Measurements from ENCODE around the gene SLC4A1AP. TPM values are rescaled to one million over a fixed set of nuclear protein-coding genes. Genes with fewer than 3 reads are reported as not detected.
A peak's percentile ranks its signal among the peaks of the same experiment; 100 is the strongest.

SLC4A1AP gene
- total and polyA plus RNA-seq, 2 of the 13 experiments (the other 11 are each of a cell fraction or from before 2014, with no cell fraction given), result 15.3 to 44.6 TPM

GRCh38 chr2:27738349-27739057 is 74.8 kb downstream of the SLC4A1AP start (continued):
- TF ChIP-seq ARHGAP35 (CRISPR knock-in tag; IDR thresholded peaks at IDR 0.05; ENCODE audit: borderline replicate concordance), result no peak; the same call in 1 of the 2 replicates
- peak; percentile 94 for TF ChIP-seq DRAP1 (CRISPR knock-in tag; IDR thresholded peaks at IDR 0.05)
- TF ChIP-seq AHDC1 (CRISPR knock-in tag; IDR thresholded peaks at IDR 0.05; ENCODE audit: borderline replicate concordance), result peak; percentile 94; the same call in 1 of the 2 replicates
- TF ChIP-seq KLF12 (CRISPR knock-in tag; IDR thresholded peaks at IDR 0.05; ENCODE audit: borderline replicate concordance), result no peak
- TF ChIP-seq, protein P1, sequence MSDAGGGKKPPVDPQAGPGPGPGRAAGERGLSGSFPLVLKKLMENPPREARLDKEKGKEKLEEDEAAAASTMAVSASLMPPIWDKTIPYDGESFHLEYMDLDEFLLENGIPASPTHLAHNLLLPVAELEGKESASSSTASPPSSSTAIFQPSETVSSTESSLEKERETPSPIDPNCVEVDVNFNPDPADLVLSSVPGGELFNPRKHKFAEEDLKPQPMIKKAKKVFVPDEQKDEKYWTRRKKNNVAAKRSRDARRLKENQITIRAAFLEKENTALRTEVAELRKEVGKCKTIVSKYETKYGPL (CRISPR knock-in tag; IDR thresholded peaks at IDR 0.05), result no peak
- TF ChIP-seq SKI (IDR thresholded peaks at IDR 0.05; ENCODE audit: partially characterized antibody), result peak; percentile 51
- no peak for TF ChIP-seq HNRNPH1 (optimal IDR thresholded peaks at IDR 0.05; ENCODE audit: low read depth, low read length)
- TF ChIP-seq ZBTB39 (CRISPR knock-in tag; IDR thresholded peaks at IDR 0.05), result peak; percentile 22; the same call in 1 of the 2 replicates
- no peak for TF ChIP-seq ZNF841 (CRISPR knock-in tag; IDR thresholded peaks at IDR 0.05; ENCODE audit: borderline replicate concordance)
- peak; percentile 51; the same call in 1 of the 2 replicates for TF ChIP-seq ZSCAN29 (CRISPR knock-in tag; conservative IDR thresholded peaks at IDR 0.05)
- no peak for TF ChIP-seq ZNF496 (CRISPR knock-in tag; IDR thresholded peaks at IDR 0.05; ENCODE audit: insufficient replicate concordance)
- no peak for TF ChIP-seq MAFF (IDR thresholded peaks at IDR 0.05; ENCODE audit: low read depth, low read length)
- TF ChIP-seq, protein P2, sequence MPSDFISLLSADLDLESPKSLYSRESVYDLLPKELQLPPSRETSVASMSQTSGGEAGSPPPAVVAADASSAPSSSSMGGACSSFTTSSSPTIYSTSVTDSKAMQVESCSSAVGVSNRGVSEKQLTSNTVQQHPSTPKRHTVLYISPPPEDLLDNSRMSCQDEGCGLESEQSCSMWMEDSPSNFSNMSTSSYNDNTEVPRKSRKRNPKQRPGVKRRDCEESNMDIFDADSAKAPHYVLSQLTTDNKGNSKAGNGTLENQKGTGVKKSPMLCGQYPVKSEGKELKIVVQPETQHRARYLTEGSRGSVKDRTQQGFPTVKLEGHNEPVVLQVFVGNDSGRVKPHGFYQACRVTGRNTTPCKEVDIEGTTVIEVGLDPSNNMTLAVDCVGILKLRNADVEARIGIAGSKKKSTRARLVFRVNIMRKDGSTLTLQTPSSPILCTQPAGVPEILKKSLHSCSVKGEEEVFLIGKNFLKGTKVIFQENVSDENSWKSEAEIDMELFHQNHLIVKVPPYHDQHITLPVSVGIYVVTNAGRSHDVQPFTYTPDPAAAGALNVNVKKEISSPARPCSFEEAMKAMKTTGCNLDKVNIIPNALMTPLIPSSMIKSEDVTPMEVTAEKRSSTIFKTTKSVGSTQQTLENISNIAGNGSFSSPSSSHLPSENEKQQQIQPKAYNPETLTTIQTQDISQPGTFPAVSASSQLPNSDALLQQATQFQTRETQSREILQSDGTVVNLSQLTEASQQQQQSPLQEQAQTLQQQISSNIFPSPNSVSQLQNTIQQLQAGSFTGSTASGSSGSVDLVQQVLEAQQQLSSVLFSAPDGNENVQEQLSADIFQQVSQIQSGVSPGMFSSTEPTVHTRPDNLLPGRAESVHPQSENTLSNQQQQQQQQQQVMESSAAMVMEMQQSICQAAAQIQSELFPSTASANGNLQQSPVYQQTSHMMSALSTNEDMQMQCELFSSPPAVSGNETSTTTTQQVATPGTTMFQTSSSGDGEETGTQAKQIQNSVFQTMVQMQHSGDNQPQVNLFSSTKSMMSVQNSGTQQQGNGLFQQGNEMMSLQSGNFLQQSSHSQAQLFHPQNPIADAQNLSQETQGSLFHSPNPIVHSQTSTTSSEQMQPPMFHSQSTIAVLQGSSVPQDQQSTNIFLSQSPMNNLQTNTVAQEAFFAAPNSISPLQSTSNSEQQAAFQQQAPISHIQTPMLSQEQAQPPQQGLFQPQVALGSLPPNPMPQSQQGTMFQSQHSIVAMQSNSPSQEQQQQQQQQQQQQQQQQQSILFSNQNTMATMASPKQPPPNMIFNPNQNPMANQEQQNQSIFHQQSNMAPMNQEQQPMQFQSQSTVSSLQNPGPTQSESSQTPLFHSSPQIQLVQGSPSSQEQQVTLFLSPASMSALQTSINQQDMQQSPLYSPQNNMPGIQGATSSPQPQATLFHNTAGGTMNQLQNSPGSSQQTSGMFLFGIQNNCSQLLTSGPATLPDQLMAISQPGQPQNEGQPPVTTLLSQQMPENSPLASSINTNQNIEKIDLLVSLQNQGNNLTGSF (CRISPR knock-in tag; IDR thresholded peaks at IDR 0.05), result no peak

Measured in HepG2 (cell line).